ENCODE data around the gene SUGCT.

DNA sequence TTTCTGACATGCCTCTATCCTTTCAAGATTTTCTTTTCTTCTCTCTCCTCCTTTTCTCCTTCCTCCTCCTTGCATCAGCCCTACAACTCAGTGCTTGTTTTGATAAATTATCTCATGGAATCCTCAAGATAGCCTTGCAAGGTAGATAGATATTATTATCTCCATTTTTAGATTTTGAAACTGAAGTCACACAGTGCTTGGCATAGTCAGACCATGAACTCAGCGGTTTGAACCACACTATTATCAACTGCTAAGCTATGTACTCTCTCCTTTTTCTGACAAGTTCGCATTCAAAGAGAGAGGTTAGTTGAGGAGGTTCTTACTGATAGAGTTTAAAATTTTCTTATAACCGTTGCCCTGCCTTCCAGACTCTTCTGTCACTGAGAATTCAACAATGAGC, 79.1 kb downstream of the SUGCT start:
- TF ChIP-seq, protein P1, sequence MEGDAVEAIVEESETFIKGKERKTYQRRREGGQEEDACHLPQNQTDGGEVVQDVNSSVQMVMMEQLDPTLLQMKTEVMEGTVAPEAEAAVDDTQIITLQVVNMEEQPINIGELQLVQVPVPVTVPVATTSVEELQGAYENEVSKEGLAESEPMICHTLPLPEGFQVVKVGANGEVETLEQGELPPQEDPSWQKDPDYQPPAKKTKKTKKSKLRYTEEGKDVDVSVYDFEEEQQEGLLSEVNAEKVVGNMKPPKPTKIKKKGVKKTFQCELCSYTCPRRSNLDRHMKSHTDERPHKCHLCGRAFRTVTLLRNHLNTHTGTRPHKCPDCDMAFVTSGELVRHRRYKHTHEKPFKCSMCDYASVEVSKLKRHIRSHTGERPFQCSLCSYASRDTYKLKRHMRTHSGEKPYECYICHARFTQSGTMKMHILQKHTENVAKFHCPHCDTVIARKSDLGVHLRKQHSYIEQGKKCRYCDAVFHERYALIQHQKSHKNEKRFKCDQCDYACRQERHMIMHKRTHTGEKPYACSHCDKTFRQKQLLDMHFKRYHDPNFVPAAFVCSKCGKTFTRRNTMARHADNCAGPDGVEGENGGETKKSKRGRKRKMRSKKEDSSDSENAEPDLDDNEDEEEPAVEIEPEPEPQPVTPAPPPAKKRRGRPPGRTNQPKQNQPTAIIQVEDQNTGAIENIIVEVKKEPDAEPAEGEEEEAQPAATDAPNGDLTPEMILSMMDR (conservative IDR thresholded peaks at IDR 0.05 in 1 of 2, IDR thresholded peaks at IDR 0.05 in 1 of 2; ENCODE audit: extremely low read depth in 1 of 2, insufficient read depth in 1 of 2, low read depth in 1 of 2, low read length in 2 of 2) = no peak
- no peak for TF ChIP-seq EZH2 (IDR thresholded peaks at IDR 0.05; ENCODE audit: borderline replicate concordance, low read length)
